WTC11 (cell line): Measurements from ENCODE around the gene GLUD1.
"Not testable (repeated sequence)": the region's sequence is repeated elsewhere in the genome, so short reads cannot be mapped to it uniquely, and the experiment has no call there.

Experiments used
- ATF2 ChIP-seq: sonication (generic); formaldehyde crosslinking; IDR thresholded peaks from 2 replicates; pipeline ENCODE4 v1.8.1; 2022; ENCODE audit warnings: low read depth, missing genetic modification reagents, borderline replicate concordance
- CTCF ChIP-seq: fragments of 200-600 bp; IDR thresholded peaks from 2 replicates; pipeline ENCODE4 v1.8.0; 2022; ENCODE audit warnings: antibody characterized with exemption
- ELF4 ChIP-seq: sonication (generic); formaldehyde crosslinking; IDR thresholded peaks from 2 replicates; pipeline ENCODE4 v1.8.1; 2022; ENCODE audit warnings: low read depth, mild to moderate bottlenecking, moderate library complexity, missing genetic modification reagents
- NFE2L1 ChIP-seq: sonication (generic); formaldehyde crosslinking; IDR thresholded peaks from 2 replicates; pipeline ENCODE4 v1.8.1; 2023; ENCODE audit warnings: missing genetic modification reagents
- TCF7 ChIP-seq: sonication (generic); formaldehyde crosslinking; IDR thresholded peaks from 2 replicates; pipeline ENCODE4 v1.8.0; 2022; ENCODE audit warnings: mild to moderate bottlenecking, low read depth, missing genetic modification reagents, moderate library complexity
- TEAD4 ChIP-seq: sonication (generic); formaldehyde crosslinking; IDR thresholded peaks from 2 replicates; pipeline ENCODE4 v1.8.0; 2022; ENCODE audit warnings: mild to moderate bottlenecking, missing genetic modification reagents
- ZNF232 ChIP-seq: sonication (generic); formaldehyde crosslinking; IDR thresholded peaks from 2 replicates; pipeline ENCODE4 v1.8.0; 2022; ENCODE audit warnings: mild to moderate bottlenecking, missing genetic modification reagents
- TF ChIP-seq, protein P1 (sequence below): sonication (generic); formaldehyde crosslinking; IDR thresholded peaks from 2 replicates; pipeline ENCODE4 v1.8.0; 2022; ENCODE audit warnings: mild to moderate bottlenecking, missing genetic modification reagents

DNA sequence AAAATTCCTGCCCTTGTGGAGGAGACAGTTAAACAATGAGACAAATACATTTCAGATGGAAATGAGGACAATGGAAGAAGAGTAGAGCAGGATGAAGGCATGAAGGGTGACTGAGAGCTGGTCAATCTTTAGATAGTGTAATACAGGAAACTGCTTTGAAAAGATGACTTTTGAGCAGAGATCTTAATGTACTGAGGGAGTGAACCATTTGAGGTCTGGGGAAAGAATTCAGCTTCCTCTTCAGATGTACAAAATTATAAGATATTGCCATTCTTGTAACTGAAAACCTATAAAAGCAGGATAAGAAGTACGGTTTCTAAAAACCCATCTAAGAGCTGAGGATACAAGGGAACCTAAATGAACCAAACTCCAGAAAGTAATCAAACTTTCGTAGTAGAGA lies 39.3 kb upstream of the GLUD1 start:
- not testable (repeated sequence) for TF ChIP-seq ATF2 (CRISPR knock-in tag); CTCF; ELF4 (CRISPR knock-in tag); NFE2L1 (CRISPR knock-in tag); ZNF232 (CRISPR knock-in tag); TCF7; TEAD4 (CRISPR knock-in tag)
- TF ChIP-seq, protein P1, sequence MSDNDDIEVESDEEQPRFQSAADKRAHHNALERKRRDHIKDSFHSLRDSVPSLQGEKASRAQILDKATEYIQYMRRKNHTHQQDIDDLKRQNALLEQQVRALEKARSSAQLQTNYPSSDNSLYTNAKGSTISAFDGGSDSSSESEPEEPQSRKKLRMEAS (CRISPR knock-in tag) = not testable (repeated sequence)
